CD4-positive, alpha-beta T cell treated with Interleukin-17A for 1 hour (primary cell): ENCODE results near the gene PLEKHG5.

Experiments used
- DNase-seq: peaks from one replicate; pipeline ENCODE4 v3.0.0-alpha.2; 2020

The PLEKHG5 gene

DNA sequence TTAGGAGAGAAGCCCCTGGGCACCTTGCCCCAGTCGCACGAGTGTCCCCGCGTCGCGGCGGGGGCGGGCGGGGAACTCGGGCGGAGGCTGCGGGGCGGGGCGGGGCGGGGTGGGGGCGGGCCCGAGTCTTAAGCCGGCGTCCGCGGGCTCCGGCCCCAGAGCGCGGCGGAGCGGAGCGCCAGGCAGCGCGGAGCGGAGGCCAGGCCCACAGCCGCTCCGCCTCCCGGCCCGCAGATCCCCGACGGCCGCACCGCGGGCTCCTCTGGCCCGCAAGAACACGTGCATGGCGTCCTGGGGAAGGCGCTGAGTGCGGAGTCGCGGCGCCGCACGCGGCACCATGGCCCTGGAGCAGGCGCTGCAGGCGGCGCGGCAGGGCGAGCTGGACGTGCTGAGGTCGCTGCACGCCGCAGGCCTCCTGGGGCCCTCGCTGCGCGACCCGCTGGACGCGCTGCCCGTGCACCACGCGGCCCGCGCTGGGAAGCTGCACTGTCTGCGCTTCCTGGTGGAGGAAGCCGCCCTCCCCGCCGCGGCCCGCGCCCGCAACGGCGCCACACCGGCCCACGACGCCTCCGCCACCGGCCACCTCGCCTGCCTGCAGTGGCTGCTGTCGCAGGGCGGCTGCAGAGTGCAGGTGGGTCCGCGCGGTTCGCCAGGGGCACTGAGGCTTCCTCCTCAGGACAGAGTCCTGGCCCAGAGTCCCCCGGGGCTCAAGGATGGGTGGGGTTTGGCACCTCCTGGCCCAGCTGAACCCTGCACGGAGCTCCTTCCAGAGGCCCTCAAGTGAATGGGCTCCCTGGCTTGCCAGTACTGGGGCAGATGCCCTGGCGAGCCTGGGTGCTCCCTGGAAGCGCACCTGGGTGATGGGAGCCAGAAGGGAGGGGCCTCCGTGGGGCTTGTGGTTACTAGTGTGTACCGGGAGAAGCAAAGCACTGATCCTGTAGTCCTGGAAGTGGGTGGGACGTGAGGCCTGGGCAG lies 66.6 kb downstream of the PLEKHG5 start, which contains the start of gene ESPN:
ESPN (plus strand) TSS at position 158 of the 975 bp plus-strand sequence; CDS start at position 338, 180 bp downstream.
- no peak for DNase-seq

DNA sequence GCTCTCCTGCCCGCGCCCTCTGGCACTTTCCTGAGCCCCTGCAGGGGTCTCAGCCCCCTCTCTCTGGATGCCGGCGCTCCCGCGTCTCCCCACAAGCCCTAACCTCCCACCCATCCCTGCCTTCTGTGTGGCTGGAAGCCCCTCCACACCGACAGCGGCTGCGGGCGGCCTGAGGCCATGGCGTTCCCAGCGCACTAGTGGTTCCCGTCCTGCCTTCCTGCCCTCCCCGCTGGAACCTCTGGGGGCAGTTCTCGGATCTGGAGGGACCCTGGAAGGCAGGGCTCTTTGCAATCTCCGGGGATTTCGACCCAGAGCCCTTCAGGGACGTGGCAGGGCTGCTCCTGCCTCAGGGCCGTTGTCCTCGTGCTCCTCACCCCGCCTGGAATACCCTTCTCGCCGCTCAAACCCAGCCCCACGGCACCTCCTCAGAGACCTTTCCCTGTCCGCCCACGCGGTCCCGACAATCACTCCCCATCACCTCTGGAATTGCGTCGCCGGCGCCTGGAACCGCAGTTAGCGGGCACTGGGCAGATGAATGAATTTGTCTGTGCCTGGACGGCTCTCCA lies 67.4 kb downstream of the PLEKHG5 start:
- no peak for DNase-seq

DNA sequence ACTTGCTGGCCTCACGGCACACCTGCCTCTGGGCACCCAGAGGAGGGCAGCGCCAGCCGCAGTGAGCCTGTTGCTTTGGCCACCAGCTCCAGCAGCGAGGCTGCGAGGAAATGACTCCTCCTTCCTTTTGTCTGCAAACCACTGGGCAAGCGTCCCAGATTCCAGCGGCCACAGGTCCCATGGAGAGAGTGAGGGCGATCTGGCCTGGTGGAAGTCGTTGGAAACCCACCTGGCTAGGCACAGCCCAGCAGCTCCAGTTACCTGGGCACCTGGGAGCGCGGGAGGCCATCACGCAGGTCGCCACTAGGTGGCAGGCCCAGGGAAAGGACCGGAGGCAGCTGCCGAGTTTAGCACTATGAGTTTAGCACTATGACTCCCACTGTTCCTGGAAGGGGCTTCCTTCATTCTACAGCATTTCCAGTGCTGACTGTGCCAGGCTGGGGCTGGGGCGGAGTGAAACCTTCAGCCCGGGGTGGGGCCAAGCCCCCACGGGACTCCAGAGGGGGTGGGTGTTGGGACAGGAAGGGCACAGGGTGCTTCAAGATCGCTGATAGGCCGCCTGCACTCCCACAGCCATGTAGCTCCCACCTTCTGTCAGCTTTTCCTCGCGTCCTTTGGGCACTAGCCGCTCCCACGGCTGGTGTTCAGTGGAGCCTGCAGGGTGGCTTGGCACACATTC lies 68.0 kb downstream of the PLEKHG5 start:
- peak; percentile 76 for DNase-seq

DNA sequence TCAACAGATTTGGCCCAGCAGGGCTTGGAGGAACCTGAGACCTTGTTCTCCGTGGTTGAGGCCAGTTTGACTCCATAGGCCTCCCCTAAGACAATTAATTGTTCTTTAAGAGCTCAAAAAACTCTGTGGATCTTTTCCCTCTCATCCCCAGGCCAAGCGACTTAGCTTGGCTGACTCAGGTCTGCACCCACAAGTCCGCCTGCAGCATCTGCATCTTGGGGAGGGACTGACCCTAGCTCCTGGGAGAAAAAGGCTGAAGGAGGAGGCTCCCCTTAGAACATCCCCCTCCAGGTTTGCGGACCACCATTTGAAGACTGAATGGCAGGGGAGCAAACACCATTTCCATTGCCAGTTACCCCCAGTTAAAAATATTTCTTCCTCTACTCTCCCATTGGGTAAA lies 70.2 kb downstream of the PLEKHG5 start:
- DNase-seq: no peak

DNA sequence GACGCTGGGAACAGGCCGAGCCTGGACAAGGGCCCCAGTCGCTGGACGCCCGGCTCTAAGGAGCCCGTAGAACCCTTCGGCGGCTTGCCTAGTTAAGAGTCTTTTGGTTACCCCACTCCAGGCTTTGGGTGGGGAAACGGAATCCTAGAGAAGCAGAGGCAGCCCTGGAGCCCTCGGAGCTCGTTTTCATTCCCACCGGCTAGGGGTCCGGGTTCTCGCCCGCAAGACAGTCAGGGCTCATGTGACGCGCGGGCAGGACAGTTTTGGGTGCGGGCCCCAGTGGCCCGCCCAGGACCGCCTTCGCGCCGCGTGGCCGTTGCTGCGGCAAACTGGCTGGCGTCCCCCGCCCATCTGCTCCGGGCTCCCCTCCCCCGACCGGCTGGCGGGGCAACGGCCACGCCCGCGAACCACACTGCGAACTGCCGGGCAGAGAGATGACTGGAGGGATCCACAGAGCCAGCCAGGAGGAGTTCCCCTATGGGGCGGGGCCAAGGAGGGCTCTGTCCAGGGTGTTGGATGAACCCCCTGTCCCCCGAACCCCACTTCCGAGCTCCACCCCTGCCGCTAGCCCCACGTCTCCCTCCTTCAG lies 70.9 kb downstream of the PLEKHG5 start:
- DNase-seq: no peak

DNA sequence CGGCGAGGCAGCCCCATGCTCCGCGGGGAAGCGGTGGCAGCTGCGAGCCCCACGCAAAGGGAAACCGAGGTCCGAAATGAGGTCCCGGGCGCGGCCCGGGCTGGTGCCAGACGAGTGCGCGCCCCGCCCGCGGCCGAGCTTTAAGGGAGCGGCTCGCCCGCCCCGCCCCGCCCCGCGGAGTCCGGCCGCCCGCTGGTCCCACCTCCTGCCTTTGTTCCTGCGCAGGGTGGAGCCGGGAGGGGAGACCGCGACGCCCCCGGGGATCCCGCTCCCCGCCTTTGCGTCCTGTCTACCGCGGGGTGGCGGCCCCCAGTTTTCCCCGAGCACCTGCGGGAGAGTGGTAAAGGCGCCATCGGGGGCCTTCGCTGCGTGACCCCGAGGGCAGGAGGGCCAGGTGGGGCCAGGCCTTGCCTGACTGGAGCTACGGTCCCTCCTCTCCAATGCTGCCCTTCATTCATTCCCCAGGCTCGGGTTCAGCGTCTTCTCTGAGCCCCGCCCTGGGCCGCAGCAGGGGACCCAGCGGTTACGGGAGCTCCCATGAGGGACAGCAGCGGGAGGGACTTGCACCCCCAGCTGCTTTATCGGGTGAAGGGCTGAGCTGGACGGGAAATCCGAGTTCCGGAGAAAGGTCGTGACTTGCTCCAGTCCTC lies 71.5 kb downstream of the PLEKHG5 start, which contains the start of gene HES2:
HES2 (minus strand) TSS at position 116 of the 650 bp plus-strand sequence; CDS start at position 17, 99 bp downstream.
- no peak for DNase-seq

DNA sequence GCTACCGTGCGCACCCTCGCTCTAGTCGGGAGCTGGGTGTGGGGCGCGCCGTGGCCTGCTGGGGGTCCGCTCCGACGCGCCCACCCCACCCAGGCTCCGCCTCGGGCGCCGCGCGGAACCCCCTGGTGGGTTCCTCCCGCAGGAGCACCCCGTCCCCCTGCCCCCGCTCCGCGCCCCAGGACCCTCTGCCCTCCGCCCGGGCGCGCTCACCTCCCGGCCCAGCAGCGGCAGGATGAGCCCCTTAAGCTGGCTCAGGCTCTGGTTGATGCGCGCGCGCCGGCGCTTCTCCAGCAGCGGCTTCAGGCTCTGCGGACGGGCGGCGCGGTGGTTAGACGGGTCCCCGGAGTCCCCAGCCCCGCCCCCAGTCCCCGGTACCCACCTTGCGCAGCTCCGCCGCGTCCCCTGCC lies 72.1 kb downstream of the PLEKHG5 start:
- no peak for DNase-seq

DNA sequence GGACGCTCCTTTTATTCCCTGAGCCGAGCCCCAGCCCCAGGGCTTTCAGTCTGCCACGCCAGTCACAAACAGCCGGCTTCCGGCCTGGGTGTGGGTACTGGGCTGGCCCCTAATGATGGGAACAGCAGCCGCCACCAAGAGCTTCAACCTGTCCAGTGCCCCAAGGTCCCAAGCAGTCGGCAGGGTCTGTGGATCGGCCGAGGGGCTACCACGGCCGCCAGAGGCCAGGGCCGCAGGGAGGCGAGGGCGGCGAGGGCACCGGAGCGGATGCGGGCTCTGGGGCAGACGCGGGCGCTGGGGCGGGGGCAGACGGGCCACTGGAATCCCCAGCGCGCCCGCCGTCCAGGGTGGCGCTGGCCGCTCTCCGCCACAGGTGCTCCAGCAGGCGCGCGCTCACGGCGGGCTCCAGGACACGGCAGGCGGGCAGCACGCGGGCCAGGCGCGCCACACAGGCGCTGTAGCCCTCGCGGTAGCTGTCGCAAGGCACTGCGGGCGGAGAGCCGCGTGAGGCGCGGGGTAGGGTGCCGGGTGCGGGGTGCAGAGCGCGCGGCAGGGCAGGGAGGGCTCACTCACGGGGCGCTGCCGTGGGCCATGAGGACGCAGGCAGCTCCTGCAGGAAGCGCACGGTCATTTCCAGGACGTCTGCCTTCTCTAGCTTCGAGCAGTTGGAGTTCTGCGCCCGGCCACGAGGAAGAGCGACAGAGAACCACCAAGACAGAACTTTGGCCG lies 72.6 kb downstream of the PLEKHG5 start:
- no peak for DNase-seq

DNA sequence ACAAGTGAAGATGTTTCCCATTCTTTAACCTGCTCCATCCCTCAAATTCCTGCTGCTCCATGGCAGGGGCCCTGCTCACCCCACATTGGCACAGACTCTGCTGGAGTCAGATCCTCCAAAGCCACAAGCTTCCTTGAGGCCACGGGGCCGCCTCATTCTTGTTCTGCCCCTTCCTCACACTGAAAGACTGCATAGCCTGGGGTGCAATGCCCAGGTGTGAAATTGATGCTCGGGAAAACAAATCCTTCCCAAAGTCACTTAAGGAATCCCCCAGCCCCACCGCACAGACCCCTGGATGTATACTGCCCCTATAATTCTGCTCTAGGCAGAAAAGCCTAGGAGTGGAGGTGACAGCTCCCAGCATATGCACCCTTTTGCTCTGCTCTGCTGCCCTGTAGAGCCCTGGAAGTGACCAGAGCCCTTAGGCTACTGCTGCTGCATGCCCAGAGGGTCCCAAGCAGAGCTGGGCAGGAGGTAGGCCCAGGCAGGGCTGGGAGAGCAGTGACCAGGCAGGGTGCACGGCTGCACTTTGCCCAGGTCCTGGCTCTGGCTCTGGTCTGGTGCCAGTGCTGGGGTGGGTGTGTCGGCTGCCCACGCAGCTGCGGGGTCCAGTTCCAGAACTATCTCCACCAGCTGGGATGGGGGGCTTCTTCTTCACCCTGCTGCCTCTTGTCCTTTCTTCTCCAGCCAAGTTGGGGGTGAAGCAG lies 73.4 kb downstream of the PLEKHG5 start:
- DNase-seq: no peak
